HepG2 (cell line): ENCODE results near the gene GRIK3. TPM values are rescaled to one million over a fixed set of nuclear protein-coding genes. Genes with fewer than 3 reads are reported as not detected.

ENCODE experiments used
- ATAC-seq: fragments of 200-7000 bp; cut with Tn5 transposase; 3 replicates; pipeline ENCODE4 v1.9.1; 2020; ENCODE audit warnings: mild to moderate bottlenecking, moderate library complexity
- BruUV-seq: library from RNA; stranded (reverse); fragments of 400-500 nt; replicated peaks from 2 replicates; lab custom pipeline; 2021; lab: Mats Ljungman, UMichigan
- CTCF ChIA-PET: fragments of 300-600 bp; formaldehyde crosslinking; extraction: SDS; loops from one replicate; lab custom pipeline; 2021; ENCODE audit warnings: low total read pairs, inconsistent platforms, low intra/inter-chr PET ratio; lab: Yijun Ruan, JAX
- POLR2A ChIA-PET: fragments of 350-600 bp; sonication (Branson Sonifier 250); formaldehyde crosslinking; loops from one replicate; lab custom pipeline; 2020; ENCODE audit warnings: antibody characterized with exemption, inconsistent platforms; lab: Yijun Ruan, JAX
- DNase-seq: peaks from one replicate; pipeline ENCODE4 v3.0.0-alpha.2; 2015; ENCODE audit warnings: low spot score
- FAIRE-seq: peaks from 3 replicates; lab custom pipeline; 2011; peaks lifted over from hg19 to GRCh38; lab: Jason Lieb, UNC
- H2AFZ ChIP-seq: one replicate; pipeline ENCODE4 v1.6.1; 2011; ENCODE audit warnings: low read length, inconsistent platforms
- H3K27ac ChIP-seq: fragments of 300-600 bp; 3 replicates; pipeline ENCODE4 v1.8.0; 2011; ENCODE audit warnings: mixed run types, mild to moderate bottlenecking, mixed read lengths, low read length, inconsistent platforms; ENCODE audit not compliant: insufficient read depth; ENCODE audit errors: extremely low read length
- H3K27me3 ChIP-seq, 2 experiments: fragments of 200-600 bp in 1 of 2; 2 replicates in 1 of 2; 3 replicates in 1 of 2; pipeline versions ENCODE4 v1.6.0 to v1.8.0; 2011; ENCODE audit warnings: low read length in 2 of 2, mild to moderate bottlenecking in 2 of 2, moderate library complexity in 2 of 2, inconsistent platforms in 1 of 2; ENCODE audit not compliant: insufficient read depth in 2 of 2, control insufficient read depth in 1 of 2
- H3K36me3 ChIP-seq, 2 experiments: fragments of 200-600 bp in 1 of 2; replicated peaks in 1 of 2; 2 replicates in 1 of 2; 3 replicates in 1 of 2; pipeline versions ENCODE4 v1.5.1 to v1.8.0; 2011; ENCODE audit warnings: low read length in 2 of 2, inconsistent platforms in 1 of 2; ENCODE audit not compliant: insufficient read depth in 2 of 2, control insufficient read depth in 1 of 2
- H3K4me1 ChIP-seq: 2 replicates; pipeline ENCODE4 v1.5.1; 2012; ENCODE audit warnings: low read length, inconsistent platforms; ENCODE audit not compliant: insufficient read depth
- H3K4me2 ChIP-seq: 2 replicates; pipeline ENCODE4 v1.6.0; 2011; ENCODE audit warnings: low read depth, low read length, inconsistent platforms
- H3K4me3 ChIP-seq, 3 experiments: fragments of 200-600 bp in 1 of 3; sonication (generic), shearing (Covaris generic) in 1 of 3; replicated peaks in 1 of 3; 2 replicates each; pipeline ENCODE4 v1.5.1; 2011 to 2016; ENCODE audit warnings: low read length in 3 of 3, inconsistent platforms in 2 of 3, low read depth in 2 of 3, mild to moderate bottlenecking in 2 of 3, control low read depth in 1 of 3, mixed read lengths in 1 of 3; ENCODE audit not compliant: insufficient read depth in 1 of 3
- H3K79me2 ChIP-seq: one replicate; pipeline ENCODE4 v1.6.1; 2011; ENCODE audit warnings: low read length, inconsistent platforms; ENCODE audit not compliant: insufficient read depth
- H3K9ac ChIP-seq: 2 replicates; pipeline ENCODE4 v1.6.0; 2011; ENCODE audit warnings: mild to moderate bottlenecking, low read depth, low read length, inconsistent platforms; ENCODE audit not compliant: insufficient read depth
- H3K9me3 ChIP-seq: 2 replicates; pipeline ENCODE4 v1.5.1; 2012; ENCODE audit warnings: mild to moderate bottlenecking, low read length
- H4K20me1 ChIP-seq: 2 replicates; pipeline ENCODE4 v1.6.0; 2011; ENCODE audit warnings: inconsistent platforms, mild to moderate bottlenecking, low read length, moderate library complexity; ENCODE audit not compliant: insufficient read depth
- CBX5 ChIP-seq: sonication (generic); formaldehyde crosslinking; IDR thresholded peaks from 2 replicates; pipeline ENCODE4 v1.4.0; 2020; ENCODE audit warnings: missing genetic modification reagents, borderline replicate concordance
- ETV5 ChIP-seq: IDR thresholded peaks from 2 replicates; pipeline ENCODE4 v1.6.1; 2018; ENCODE audit warnings: missing biosample characterization, missing genetic modification reagents, inconsistent platforms, borderline replicate concordance
- GLI4 ChIP-seq: sonication (generic); formaldehyde crosslinking; IDR thresholded peaks from 2 replicates; pipeline ENCODE4 v1.5.1; 2020; ENCODE audit warnings: missing genetic modification reagents, mild to moderate bottlenecking, moderate library complexity, borderline replicate concordance
- IRX3 ChIP-seq: sonication (generic); formaldehyde crosslinking; IDR thresholded peaks from 2 replicates; pipeline ENCODE4 v1.8.1; 2023; ENCODE audit warnings: mild to moderate bottlenecking, low read depth, missing genetic modification reagents, borderline replicate concordance
- KLF11 ChIP-seq: IDR thresholded peaks from 2 replicates; pipeline ENCODE4 v1.6.1; 2016; ENCODE audit warnings: missing compliant biosample characterization
- MIER3 ChIP-seq: IDR thresholded peaks from 2 replicates; pipeline ENCODE4 v1.6.1; 2016; ENCODE audit warnings: missing compliant biosample characterization, borderline replicate concordance
- SRSF1 ChIP-seq: fragments of 200-400 bp; formaldehyde crosslinking; optimal IDR thresholded peaks from 2 replicates; pipeline ENCODE3; 2017; ENCODE audit warnings: mild to moderate bottlenecking, low read depth, low read length, moderate library complexity
- ZFP36L1 ChIP-seq: sonication (generic); formaldehyde crosslinking; IDR thresholded peaks from 2 replicates; pipeline ENCODE4 v1.8.0; 2022; ENCODE audit warnings: mild to moderate bottlenecking, missing genetic modification reagents, moderate library complexity
- ZNF3 ChIP-seq: IDR thresholded peaks from 2 replicates; pipeline ENCODE4 v1.7.0; 2017; ENCODE audit warnings: inconsistent platforms
- WGBS: methylation state at CpG from one replicate; pipeline ENCODE4 v1.1.6; 2017; ENCODE audit warnings: low lambda C conversion rate; 5-methylcytosine and 5-hydroxymethylcytosine counted together
- in situ Hi-C: cut with HindIII; loops from 2 replicates; pipeline ENCODE4 v1.10.0; 2017; ENCODE audit warnings: low pct_unique_long_range_greater_than_20kb; ENCODE audit not compliant: extremely low pct_ligation_motif_present
- intact Hi-C: fragments of 100-400 bp; cut with micrococcal nuclease; formaldehyde crosslinking; loops from one replicate; pipeline ENCODE4 v1.10.0; 2022; ENCODE audit not compliant: unreplicated experiment
- polyA plus RNA-seq, 8 experiments: library from polyadenylated mRNA; depleted of rRNA in 3 of 8; stranded (reverse) in 7 of 8; unstranded in 1 of 8; fragments of >200 nt; fragmentation: Illumina TruSeq in 4 of 8; extraction: Trizol in 4 of 8; gene quantifications; 2 replicates each; pipeline versions ENCODE4 v1.2.1 to v1.2.3, GENCODE V29; 2011 to 2016; ENCODE audit warnings: low read depth in 4 of 8, missing spikeins in 1 of 8, mixed read lengths in 1 of 8; ENCODE audit not compliant: insufficient read depth in 1 of 8
- total RNA-seq, 5 experiments: library from RNA; depleted of rRNA; stranded (reverse); fragments of >200 nt; fragmentation: Illumina TruSeq; extraction: Trizol; gene quantifications; 2 replicates each; pipeline ENCODE4 v1.2.3, GENCODE V29; 2016; ENCODE audit warnings: low read depth in 1 of 5
- TF ChIP-seq, protein P1 (sequence below): sonication (generic); formaldehyde crosslinking; IDR thresholded peaks from 2 replicates; pipeline ENCODE4 v1.5.0; 2020; ENCODE audit warnings: missing genetic modification reagents, mild to moderate bottlenecking, borderline replicate concordance
- TF ChIP-seq, protein P2 (sequence below): sonication (generic); formaldehyde crosslinking; IDR thresholded peaks from 2 replicates; pipeline ENCODE4 v1.4.0; 2020; ENCODE audit warnings: missing genetic modification reagents
- TF ChIP-seq, protein P3 (sequence below): sonication (generic); formaldehyde crosslinking; IDR thresholded peaks from 2 replicates; pipeline ENCODE4 v1.4.0; 2020; ENCODE audit warnings: missing genetic modification reagents
- TF ChIP-seq, protein P4 (sequence below): sonication (generic); formaldehyde crosslinking; IDR thresholded peaks from 2 replicates; pipeline ENCODE4 v1.4.0; 2020; ENCODE audit warnings: missing genetic modification reagents
- TF ChIP-seq, protein P5 (sequence below): sonication (generic); formaldehyde crosslinking; IDR thresholded peaks from 2 replicates; pipeline ENCODE4 v1.5.0; 2020; ENCODE audit warnings: missing genetic modification reagents

The GRIK3 gene
- total and polyA plus RNA-seq, 2 of the 13 experiments (the other 11 are each of a cell fraction or from before 2014, with no cell fraction given), result not detected

DNA sequence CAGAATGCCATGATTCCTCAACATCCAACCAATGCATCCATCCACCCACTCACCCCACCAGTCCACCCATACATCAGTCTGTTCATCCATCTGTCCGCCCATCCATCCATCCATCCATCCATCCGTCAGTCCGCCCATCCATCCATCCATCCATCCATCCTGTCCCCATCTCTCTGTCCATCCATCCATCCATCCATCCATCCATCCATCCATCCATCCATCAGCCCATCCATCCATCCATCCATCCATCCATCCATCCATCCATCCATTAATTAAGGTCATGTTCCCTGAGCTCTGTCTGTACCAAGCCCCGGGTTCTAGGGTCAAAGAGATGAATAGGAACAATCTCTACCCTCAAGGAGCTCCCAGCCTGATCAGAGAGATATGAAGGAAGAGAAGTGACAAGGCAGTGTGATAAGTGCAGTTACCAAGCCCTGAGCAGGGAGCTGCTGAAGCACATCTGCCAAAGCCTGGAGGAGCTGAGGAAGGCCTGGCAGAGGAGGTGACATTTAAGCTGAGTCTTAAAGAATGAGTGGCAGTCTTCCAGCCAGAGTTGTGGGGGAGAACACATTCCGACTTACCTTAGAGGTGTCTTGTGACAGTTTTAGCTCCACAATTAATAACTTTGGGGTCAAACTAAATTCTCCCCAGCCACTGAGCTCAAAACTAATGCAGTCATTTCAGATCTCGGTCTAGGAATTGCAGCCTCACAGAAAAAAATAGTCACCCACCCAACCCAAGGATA, 47.9 kb downstream of the GRIK3 start:
- H3K79me2 ChIP-seq, result no peaks in the 10 kb centered on the region
- FAIRE-seq, result no peak
- no peak for DNase-seq
- peaks cover 2 to 17% of the 10 kb centered on the region in 2 experiments; a peak in 3 of 5 replicates for H3K27me3 ChIP-seq
- no peak overlapping the region for H3K4me3 ChIP-seq
- H2AFZ ChIP-seq, result no peak overlapping the region
- H3K9ac ChIP-seq, result no peak overlapping the region
- H4K20me1 ChIP-seq, result 0 out of 2 replicates have a peak, but pooled peaks cover 2% of the 10 kb centered on the region
- no peaks in the 10 kb centered on the region for H3K9me3 ChIP-seq
- intact Hi-C loops (no loop called here), in situ Hi-C loops (no loop called here)
- ATAC-seq, result no peak
- H3K4me1 ChIP-seq, result no peaks in the 10 kb centered on the region
- no TSS peak for BruUV-seq
- H3K27ac ChIP-seq, result no peak overlapping the region
- CTCF ChIA-PET, result no interaction called here
- POLR2A ChIA-PET, result no interaction called here
- H3K4me2 ChIP-seq, result no peak overlapping the region
- H3K36me3 ChIP-seq, result no peaks in the 10 kb centered on the region
- WGBS, result 3% methylated on average over 6 of the region's 6 CpGs
- TF ChIP-seq, protein P1, sequence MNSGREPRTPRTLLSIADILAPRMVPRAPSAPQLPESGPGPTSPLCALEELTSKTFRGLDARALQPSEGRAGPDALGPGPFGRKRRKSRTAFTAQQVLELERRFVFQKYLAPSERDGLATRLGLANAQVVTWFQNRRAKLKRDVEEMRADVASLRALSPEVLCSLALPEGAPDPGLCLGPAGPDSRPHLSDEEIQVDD (CRISPR knock-in tag), result no peak
- TF ChIP-seq IRX3 (CRISPR knock-in tag) (no peak), SRSF1 (no peak), KLF11 (no peak), MIER3 (CRISPR knock-in tag) (no peak), ZNF3 (CRISPR knock-in tag) (no peak), GLI4 (no peak), ETV5 (CRISPR knock-in tag) (no peak), CBX5 (CRISPR knock-in tag) (no peak), ZFP36L1 (CRISPR knock-in tag) (no peak)
- TF ChIP-seq, protein P2, sequence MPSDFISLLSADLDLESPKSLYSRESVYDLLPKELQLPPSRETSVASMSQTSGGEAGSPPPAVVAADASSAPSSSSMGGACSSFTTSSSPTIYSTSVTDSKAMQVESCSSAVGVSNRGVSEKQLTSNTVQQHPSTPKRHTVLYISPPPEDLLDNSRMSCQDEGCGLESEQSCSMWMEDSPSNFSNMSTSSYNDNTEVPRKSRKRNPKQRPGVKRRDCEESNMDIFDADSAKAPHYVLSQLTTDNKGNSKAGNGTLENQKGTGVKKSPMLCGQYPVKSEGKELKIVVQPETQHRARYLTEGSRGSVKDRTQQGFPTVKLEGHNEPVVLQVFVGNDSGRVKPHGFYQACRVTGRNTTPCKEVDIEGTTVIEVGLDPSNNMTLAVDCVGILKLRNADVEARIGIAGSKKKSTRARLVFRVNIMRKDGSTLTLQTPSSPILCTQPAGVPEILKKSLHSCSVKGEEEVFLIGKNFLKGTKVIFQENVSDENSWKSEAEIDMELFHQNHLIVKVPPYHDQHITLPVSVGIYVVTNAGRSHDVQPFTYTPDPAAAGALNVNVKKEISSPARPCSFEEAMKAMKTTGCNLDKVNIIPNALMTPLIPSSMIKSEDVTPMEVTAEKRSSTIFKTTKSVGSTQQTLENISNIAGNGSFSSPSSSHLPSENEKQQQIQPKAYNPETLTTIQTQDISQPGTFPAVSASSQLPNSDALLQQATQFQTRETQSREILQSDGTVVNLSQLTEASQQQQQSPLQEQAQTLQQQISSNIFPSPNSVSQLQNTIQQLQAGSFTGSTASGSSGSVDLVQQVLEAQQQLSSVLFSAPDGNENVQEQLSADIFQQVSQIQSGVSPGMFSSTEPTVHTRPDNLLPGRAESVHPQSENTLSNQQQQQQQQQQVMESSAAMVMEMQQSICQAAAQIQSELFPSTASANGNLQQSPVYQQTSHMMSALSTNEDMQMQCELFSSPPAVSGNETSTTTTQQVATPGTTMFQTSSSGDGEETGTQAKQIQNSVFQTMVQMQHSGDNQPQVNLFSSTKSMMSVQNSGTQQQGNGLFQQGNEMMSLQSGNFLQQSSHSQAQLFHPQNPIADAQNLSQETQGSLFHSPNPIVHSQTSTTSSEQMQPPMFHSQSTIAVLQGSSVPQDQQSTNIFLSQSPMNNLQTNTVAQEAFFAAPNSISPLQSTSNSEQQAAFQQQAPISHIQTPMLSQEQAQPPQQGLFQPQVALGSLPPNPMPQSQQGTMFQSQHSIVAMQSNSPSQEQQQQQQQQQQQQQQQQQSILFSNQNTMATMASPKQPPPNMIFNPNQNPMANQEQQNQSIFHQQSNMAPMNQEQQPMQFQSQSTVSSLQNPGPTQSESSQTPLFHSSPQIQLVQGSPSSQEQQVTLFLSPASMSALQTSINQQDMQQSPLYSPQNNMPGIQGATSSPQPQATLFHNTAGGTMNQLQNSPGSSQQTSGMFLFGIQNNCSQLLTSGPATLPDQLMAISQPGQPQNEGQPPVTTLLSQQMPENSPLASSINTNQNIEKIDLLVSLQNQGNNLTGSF (CRISPR knock-in tag), result no peak
- TF ChIP-seq, protein P3, sequence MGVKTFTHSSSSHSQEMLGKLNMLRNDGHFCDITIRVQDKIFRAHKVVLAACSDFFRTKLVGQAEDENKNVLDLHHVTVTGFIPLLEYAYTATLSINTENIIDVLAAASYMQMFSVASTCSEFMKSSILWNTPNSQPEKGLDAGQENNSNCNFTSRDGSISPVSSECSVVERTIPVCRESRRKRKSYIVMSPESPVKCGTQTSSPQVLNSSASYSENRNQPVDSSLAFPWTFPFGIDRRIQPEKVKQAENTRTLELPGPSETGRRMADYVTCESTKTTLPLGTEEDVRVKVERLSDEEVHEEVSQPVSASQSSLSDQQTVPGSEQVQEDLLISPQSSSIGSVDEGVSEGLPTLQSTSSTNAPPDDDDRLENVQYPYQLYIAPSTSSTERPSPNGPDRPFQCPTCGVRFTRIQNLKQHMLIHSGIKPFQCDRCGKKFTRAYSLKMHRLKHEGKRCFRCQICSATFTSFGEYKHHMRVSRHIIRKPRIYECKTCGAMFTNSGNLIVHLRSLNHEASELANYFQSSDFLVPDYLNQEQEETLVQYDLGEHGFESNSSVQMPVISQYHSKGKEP (CRISPR knock-in tag), result no peak
- TF ChIP-seq, protein P4, sequence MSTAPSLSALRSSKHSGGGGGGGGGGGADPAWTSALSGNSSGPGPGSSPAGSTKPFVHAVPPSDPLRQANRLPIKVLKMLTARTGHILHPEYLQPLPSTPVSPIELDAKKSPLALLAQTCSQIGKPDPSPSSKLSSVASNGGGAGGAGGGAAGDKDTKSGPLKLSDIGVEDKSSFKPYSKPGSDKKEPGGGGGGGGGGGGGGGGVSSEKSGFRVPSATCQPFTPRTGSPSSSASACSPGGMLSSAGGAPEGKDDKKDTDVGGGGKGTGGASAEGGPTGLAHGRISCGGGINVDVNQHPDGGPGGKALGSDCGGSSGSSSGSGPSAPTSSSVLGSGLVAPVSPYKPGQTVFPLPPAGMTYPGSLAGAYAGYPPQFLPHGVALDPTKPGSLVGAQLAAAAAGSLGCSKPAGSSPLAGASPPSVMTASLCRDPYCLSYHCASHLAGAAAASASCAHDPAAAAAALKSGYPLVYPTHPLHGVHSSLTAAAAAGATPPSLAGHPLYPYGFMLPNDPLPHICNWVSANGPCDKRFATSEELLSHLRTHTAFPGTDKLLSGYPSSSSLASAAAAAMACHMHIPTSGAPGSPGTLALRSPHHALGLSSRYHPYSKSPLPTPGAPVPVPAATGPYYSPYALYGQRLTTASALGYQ (CRISPR knock-in tag), result no peak
- TF ChIP-seq, protein P5, sequence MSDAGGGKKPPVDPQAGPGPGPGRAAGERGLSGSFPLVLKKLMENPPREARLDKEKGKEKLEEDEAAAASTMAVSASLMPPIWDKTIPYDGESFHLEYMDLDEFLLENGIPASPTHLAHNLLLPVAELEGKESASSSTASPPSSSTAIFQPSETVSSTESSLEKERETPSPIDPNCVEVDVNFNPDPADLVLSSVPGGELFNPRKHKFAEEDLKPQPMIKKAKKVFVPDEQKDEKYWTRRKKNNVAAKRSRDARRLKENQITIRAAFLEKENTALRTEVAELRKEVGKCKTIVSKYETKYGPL (CRISPR knock-in tag), result no peak
